Keratinocyte (primary cell): ENCODE results near the gene TSPAN10. TPM values are rescaled to one million over a fixed set of nuclear protein-coding genes. Genes with fewer than 3 reads are reported as not detected.

Experiments
- DNase-seq: peaks from one replicate; pipeline ENCODE4 v3.0.0-alpha.2; 2011; ENCODE audit warnings: low read depth, missing footprints, low spot score
- FAIRE-seq: peaks from 2 replicates; lab custom pipeline; 2011; peaks lifted over from hg19 to GRCh38; lab: Jason Lieb, UNC
- H2AFZ ChIP-seq: 2 replicates; pipeline ENCODE4 v1.6.0; 2012; ENCODE audit warnings: low read length, control low read depth, inconsistent platforms; ENCODE audit not compliant: control insufficient read depth
- H3K27ac ChIP-seq: 2 replicates; pipeline ENCODE4 v1.5.1; 2011; ENCODE audit warnings: low read length; ENCODE audit not compliant: control insufficient read depth, insufficient read depth
- H3K27me3 ChIP-seq: 3 replicates; pipeline ENCODE4 v1.6.0; 2011; ENCODE audit warnings: low read length; ENCODE audit not compliant: control insufficient read depth, insufficient read depth; ENCODE audit errors: extremely low read depth
- H3K36me3 ChIP-seq, 2 experiments: 2 replicates in 1 of 2; 3 replicates in 1 of 2; pipeline ENCODE4 v1.5.1; 2011; ENCODE audit warnings: low read length in 2 of 2, mild to moderate bottlenecking in 1 of 2; ENCODE audit not compliant: control insufficient read depth in 2 of 2, insufficient read depth in 2 of 2; ENCODE audit errors: extremely low read depth in 1 of 2
- H3K4me1 ChIP-seq: 3 replicates; pipeline ENCODE4 v1.5.1; 2011; ENCODE audit warnings: low read length; ENCODE audit not compliant: control insufficient read depth, insufficient read depth; ENCODE audit errors: extremely low read depth
- H3K4me2 ChIP-seq: 3 replicates; pipeline ENCODE4 v1.6.0; 2011; ENCODE audit warnings: low read depth, low read length; ENCODE audit not compliant: control insufficient read depth, insufficient read depth; ENCODE audit errors: extremely low read depth
- H3K4me3 ChIP-seq, 3 experiments: fragments of 200-600 bp in 1 of 3; sonication (generic) in 1 of 3; 2 replicates in 2 of 3; 3 replicates in 1 of 3; pipeline ENCODE4 v1.5.1; 2011 to 2016; ENCODE audit warnings: low read length in 3 of 3, mild to moderate bottlenecking in 3 of 3, control low read depth in 2 of 3, inconsistent platforms in 1 of 3, low read depth in 1 of 3, mixed read lengths in 1 of 3, mixed run types in 1 of 3, moderate library complexity in 1 of 3; ENCODE audit not compliant: control insufficient read depth in 2 of 3, insufficient read depth in 2 of 3; ENCODE audit errors: extremely low read depth in 1 of 3
- H3K79me2 ChIP-seq: 2 replicates; pipeline ENCODE4 v1.6.0; 2012; ENCODE audit warnings: low read length; ENCODE audit not compliant: control insufficient read depth, insufficient read depth
- H3K9ac ChIP-seq: 3 replicates; pipeline ENCODE4 v1.6.0; 2011; ENCODE audit warnings: low read length; ENCODE audit not compliant: control insufficient read depth, insufficient read depth; ENCODE audit errors: extremely low read depth
- H3K9me1 ChIP-seq: 3 replicates; pipeline ENCODE4 v1.6.0; 2011; ENCODE audit warnings: low read length; ENCODE audit not compliant: control insufficient read depth, insufficient read depth; ENCODE audit errors: extremely low read depth
- H3K9me3 ChIP-seq: 2 replicates; pipeline ENCODE4 v1.5.1; 2012; ENCODE audit warnings: low read depth, low read length; ENCODE audit not compliant: control insufficient read depth
- H4K20me1 ChIP-seq: 3 replicates; pipeline ENCODE4 v1.6.0; 2011; ENCODE audit warnings: low read length; ENCODE audit not compliant: control insufficient read depth, insufficient read depth; ENCODE audit errors: extremely low read depth
- EZH2 ChIP-seq: IDR thresholded peaks from one replicate; pipeline ENCODE4 v1.6.1; 2012; ENCODE audit warnings: inconsistent platforms, mild to moderate bottlenecking, low read length, moderate library complexity
- dilution Hi-C: fragments of 300-500 bp; cut with MboI; formaldehyde crosslinking; loops from one replicate; pipeline ENCODE4 v1.7.0; 2020; ENCODE audit warnings: low sequenced_read_pairs; ENCODE audit not compliant: extremely low pct_ligation_motif_present
- polyA minus RNA-seq, 3 experiments: library from RNA; depleted of rRNA, polyadenylated mRNA; stranded (reverse); fragments of >200 nt; gene quantifications; 1 replicate in 1 of 3; 2 replicates in 1 of 3; 3 replicates in 1 of 3; pipeline ENCODE4 v1.2.3, GENCODE V29; 2011
- polyA plus RNA-seq, 5 experiments: library from polyadenylated mRNA; depleted of rRNA in 3 of 5; stranded (reverse) in 3 of 5; stranded (forward) in 1 of 5; unstranded in 1 of 5; fragments of >200 nt; gene quantifications; 1 replicate in 1 of 5; 2 replicates in 3 of 5; 3 replicates in 1 of 5; pipeline versions ENCODE4 v1.2.1 to v1.2.3, GENCODE V29; 2011 to 2012; ENCODE audit warnings: missing spikeins in 2 of 5, low read depth in 1 of 5, low replicate concordance in 1 of 5
- TF ChIP-seq, protein P1 (sequence below), 3 experiments: IDR thresholded peaks in 1 of 3; conservative IDR thresholded peaks in 1 of 3; optimal IDR thresholded peaks in 1 of 3; 2 replicates in 2 of 3; 3 replicates in 1 of 3; pipeline versions ENCODE3 to v1.5.1; 2011; ENCODE audit warnings: low read length in 3 of 3, mild to moderate bottlenecking in 3 of 3, moderate library complexity in 2 of 3, control low read depth in 1 of 3, inconsistent platforms in 1 of 3; ENCODE audit not compliant: insufficient read depth in 2 of 3; ENCODE audit errors: extremely low read depth in 1 of 3

TSPAN10 gene
- polyA plus RNA-seq (0.89 to 2.9 TPM (median 1.3 TPM) in 3 replicates), polyA minus RNA-seq (0.59 to 5.9 TPM (median 1.2 TPM) in 3 replicates)
- polyA plus RNA-seq (2011; ENCODE audit: low read depth), result 0.52 TPM
- 0.74 and 1.9 TPM in 2 replicates for polyA plus RNA-seq (2011; cell fraction: cytosol; rRNA removed)
- polyA plus RNA-seq (2011; cell fraction: nucleus; rRNA removed), result 3.1 and 5.0 TPM in 2 replicates
- polyA plus RNA-seq (2012; ENCODE audit: low replicate concordance), result 1.9 and 2.5 TPM in 2 replicates
- polyA minus RNA-seq (2011; cell fraction: cytosol; rRNA and poly(A)+ RNA removed), result 8.8 TPM
- polyA minus RNA-seq (2011; cell fraction: nucleus; rRNA and poly(A)+ RNA removed), result 5.7 and 6.1 TPM in 2 replicates

DNA sequence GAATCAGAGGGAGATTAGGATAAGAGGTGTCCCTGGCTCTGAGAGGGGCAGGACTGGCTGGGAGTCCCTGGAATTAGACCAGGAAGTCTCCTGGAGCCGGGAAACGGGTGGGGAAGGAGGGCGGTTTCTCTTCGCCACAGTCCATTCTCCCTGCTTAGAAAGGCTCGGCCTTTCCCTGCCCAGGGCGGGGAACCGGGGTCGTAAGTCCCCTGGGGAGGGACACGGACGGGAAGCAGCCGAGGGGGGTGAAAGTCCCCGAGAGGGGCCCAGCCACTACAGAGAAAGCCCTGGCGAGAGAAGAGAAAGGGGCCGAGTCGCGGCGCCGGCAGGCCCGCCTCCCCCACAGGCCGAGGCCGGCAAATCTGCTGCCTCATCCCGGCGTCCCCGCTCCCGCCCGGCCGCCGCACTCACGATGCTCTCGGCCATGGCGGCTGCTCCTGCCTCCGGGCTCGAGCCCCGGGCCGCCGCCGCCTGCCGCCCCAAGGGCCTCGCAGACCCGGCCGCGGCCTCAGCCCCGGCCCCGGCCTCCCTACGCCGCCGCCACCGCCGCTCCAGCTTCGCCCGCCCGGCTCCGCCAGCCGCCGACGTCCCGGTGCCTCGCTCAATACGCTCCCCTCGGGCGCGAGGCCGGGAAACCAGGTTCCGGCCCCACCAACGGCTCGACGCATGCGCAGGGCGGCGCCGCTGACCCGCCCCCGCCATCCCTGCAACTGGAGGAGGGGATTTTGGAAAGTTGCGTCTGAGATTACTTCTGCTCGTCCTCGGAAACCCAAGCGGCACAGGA, at the start of gene TSPAN10, which contains the start of gene NPLOC4:
Gene TSPAN10, plus strand, starts transcription at position 692 of the 784 bp plus-strand sequence. CDS start 5,217 bp downstream, outside the sequence.
Gene NPLOC4, minus strand, starts transcription at position 608 of the 784 bp plus-strand sequence. Its CDS starts 182 bp downstream, at position 426.
- H3K9me3 ChIP-seq, result no peaks in the 10 kb centered on the region
- no peaks in the 10 kb centered on the region for H3K27me3 ChIP-seq
- H3K27ac ChIP-seq, result peak within 1 kb of the TSS; percentile 83
- peak within 1 kb of the TSS; percentile 85 to 97 (median 88) for H3K4me3 ChIP-seq
- H2AFZ ChIP-seq, result peak within 1 kb of the TSS; percentile 94
- dilution Hi-C loops, result no loop called here
- peaks cover 0 to 2% of the 10 kb centered on the region in 2 experiments for H3K36me3 ChIP-seq
- peaks cover 15% of the 10 kb centered on the region for H3K4me1 ChIP-seq
- peak within 1 kb of the TSS; percentile 96 for H3K9ac ChIP-seq
- H3K4me2 ChIP-seq, result peak within 1 kb of the TSS; percentile 95
- H4K20me1 ChIP-seq, result peaks cover under 1% of the 10 kb centered on the region
- no peak for TF ChIP-seq EZH2
- TF ChIP-seq, protein P1, sequence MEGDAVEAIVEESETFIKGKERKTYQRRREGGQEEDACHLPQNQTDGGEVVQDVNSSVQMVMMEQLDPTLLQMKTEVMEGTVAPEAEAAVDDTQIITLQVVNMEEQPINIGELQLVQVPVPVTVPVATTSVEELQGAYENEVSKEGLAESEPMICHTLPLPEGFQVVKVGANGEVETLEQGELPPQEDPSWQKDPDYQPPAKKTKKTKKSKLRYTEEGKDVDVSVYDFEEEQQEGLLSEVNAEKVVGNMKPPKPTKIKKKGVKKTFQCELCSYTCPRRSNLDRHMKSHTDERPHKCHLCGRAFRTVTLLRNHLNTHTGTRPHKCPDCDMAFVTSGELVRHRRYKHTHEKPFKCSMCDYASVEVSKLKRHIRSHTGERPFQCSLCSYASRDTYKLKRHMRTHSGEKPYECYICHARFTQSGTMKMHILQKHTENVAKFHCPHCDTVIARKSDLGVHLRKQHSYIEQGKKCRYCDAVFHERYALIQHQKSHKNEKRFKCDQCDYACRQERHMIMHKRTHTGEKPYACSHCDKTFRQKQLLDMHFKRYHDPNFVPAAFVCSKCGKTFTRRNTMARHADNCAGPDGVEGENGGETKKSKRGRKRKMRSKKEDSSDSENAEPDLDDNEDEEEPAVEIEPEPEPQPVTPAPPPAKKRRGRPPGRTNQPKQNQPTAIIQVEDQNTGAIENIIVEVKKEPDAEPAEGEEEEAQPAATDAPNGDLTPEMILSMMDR (optimal IDR thresholded peaks at IDR 0.05 in 1 of 3, IDR thresholded peaks at IDR 0.05 in 1 of 3, conservative IDR thresholded peaks at IDR 0.05 in 1 of 3; ENCODE audit: extremely low read depth in 1 of 3, insufficient read depth in 2 of 3, low read length in 3 of 3), result no peak
- H3K79me2 ChIP-seq, result peaks cover 48% of the 10 kb centered on the region
- DNase-seq, result peak; percentile 25
- no peak for FAIRE-seq
- no peaks in the 10 kb centered on the region for H3K9me1 ChIP-seq

DNA sequence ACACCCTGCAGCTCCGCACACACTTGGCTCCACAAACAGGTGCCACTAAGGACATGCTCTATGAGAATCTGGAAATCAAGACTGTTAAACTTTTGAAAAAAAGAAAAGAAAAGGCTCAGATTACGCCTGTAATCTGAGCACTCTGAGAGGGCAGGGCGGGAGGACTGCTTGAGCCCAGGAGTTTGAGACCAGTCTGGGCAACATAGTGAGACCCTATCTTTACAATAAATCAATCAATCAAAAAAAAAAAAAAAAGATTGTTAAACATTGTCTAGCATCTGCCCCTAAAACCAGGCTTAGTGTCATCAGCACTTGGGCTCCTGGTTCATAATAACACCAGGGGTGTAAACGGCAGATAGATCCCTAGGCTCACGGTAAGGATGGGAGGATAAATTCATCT, 47.4 kb upstream of the TSPAN10 start:
- Histone ChIP-seq H2AFZ (no peak overlapping the region), H4K20me1 (no peaks in the 10 kb centered on the region), H3K27ac (no peak overlapping the region), H3K27me3 (no peaks in the 10 kb centered on the region), H3K36me3 (peaks cover 34 to 40% of the 10 kb centered on the region in 2 experiments), H3K9me1 (no peaks in the 10 kb centered on the region), H3K79me2 (peaks cover 4% of the 10 kb centered on the region), H3K9me3 (no peaks in the 10 kb centered on the region), H3K4me2 (no peak overlapping the region), H3K9ac (no peak overlapping the region), H3K4me3 (no peak overlapping the region), H3K4me1 (no peaks in the 10 kb centered on the region)
- dilution Hi-C loops, result no loop called here
- FAIRE-seq (no peak), DNase-seq (no peak)
- no peak for TF ChIP-seq EZH2
- TF ChIP-seq, protein P1 (optimal IDR thresholded peaks at IDR 0.05 in 1 of 3, IDR thresholded peaks at IDR 0.05 in 1 of 3, conservative IDR thresholded peaks at IDR 0.05 in 1 of 3; ENCODE audit: extremely low read depth in 1 of 3, insufficient read depth in 2 of 3, low read length in 3 of 3), result no peak
